OCI-LY3 (cell line): ENCODE results near the gene SLC13A3.

Source experiments
- H2AFZ ChIP-seq: fragments of 200-600, 300-600 bp; shearing (Covaris generic); 2 replicates; pipeline ENCODE4 v1.6.0; 2014; ENCODE audit warnings: antibody characterized with exemption, low read depth, low read length
- H3K27ac ChIP-seq: fragments of 200-600, 300-600 bp; sonication (generic); 2 replicates; pipeline ENCODE4 v1.5.1; 2014; ENCODE audit warnings: mild to moderate bottlenecking, low read length, moderate library complexity, mixed read lengths
- H3K27me3 ChIP-seq: fragments of 200-600, 300-600 bp; sonication (generic); 2 replicates; pipeline ENCODE4 v1.6.1; 2014; ENCODE audit warnings: low read depth, low read length, mixed read lengths
- H3K36me3 ChIP-seq: fragments of 200-600, 300-600 bp; sonication (generic); replicated peaks from 2 replicates; pipeline ENCODE3; 2014; ENCODE audit warnings: low read depth, low read length, mixed read lengths
- H3K4me1 ChIP-seq: fragments of 300-600, 200-600 bp; sonication (generic); 2 replicates; pipeline ENCODE4 v1.6.1; 2014; ENCODE audit warnings: low read length, mixed read lengths
- H3K4me2 ChIP-seq: fragments of 200-600, 300-600 bp; sonication (generic); 2 replicates; pipeline ENCODE4 v1.6.1; 2014; ENCODE audit warnings: low read length, mixed read lengths
- H3K4me3 ChIP-seq: fragments of 300-600, 200-600 bp; sonication (generic); 2 replicates; pipeline ENCODE4 v1.5.1; 2014; ENCODE audit warnings: antibody characterized with exemption, mild to moderate bottlenecking, low read length, moderate library complexity
- H3K79me2 ChIP-seq: fragments of 300-600, 200-600 bp; shearing (Covaris generic); 2 replicates; pipeline ENCODE4 v1.6.1; 2014; ENCODE audit warnings: mild to moderate bottlenecking, low read length, mixed read lengths
- H3K9ac ChIP-seq: fragments of 300-600, 200-600 bp; shearing (Covaris generic); 2 replicates; pipeline ENCODE4 v1.6.0; 2014; ENCODE audit warnings: mild to moderate bottlenecking, low read length, moderate library complexity
- H3K9me3 ChIP-seq: fragments of 200-600, 300-600 bp; shearing (Covaris generic); 2 replicates; pipeline ENCODE4 v1.6.1; 2014; ENCODE audit warnings: low read length, mixed read lengths; ENCODE audit not compliant: insufficient read depth
- H4K20me1 ChIP-seq: fragments of 200-600, 300-600 bp; sonication (generic); 2 replicates; pipeline ENCODE4 v1.6.1; 2016; ENCODE audit warnings: low read length, mixed read lengths; ENCODE audit not compliant: insufficient read depth
- EZH2phosphoT487 ChIP-seq: fragments of 200-600 bp; shearing (Covaris generic); IDR thresholded peaks from 2 replicates; pipeline ENCODE4 v1.6.1; 2018; ENCODE audit warnings: antibody characterized with exemption, mixed run types, low read depth
- TF ChIP-seq, protein P1 (sequence below): fragments of 200-600, 300-600 bp; sonication (generic); IDR thresholded peaks from 2 replicates; pipeline ENCODE4 v1.5.1; 2014; ENCODE audit warnings: antibody characterized with exemption, low read length, low read depth

Gene SLC13A3

GRCh38 chr20:46694484-46694883, 43.2 kb upstream of the SLC13A3 start:
- H4K20me1 ChIP-seq = no peaks in the 10 kb centered on the region
- H3K79me2 ChIP-seq = no peaks in the 10 kb centered on the region
- peaks cover 11% of the 10 kb centered on the region for H3K4me1 ChIP-seq
- TF ChIP-seq, protein P1, sequence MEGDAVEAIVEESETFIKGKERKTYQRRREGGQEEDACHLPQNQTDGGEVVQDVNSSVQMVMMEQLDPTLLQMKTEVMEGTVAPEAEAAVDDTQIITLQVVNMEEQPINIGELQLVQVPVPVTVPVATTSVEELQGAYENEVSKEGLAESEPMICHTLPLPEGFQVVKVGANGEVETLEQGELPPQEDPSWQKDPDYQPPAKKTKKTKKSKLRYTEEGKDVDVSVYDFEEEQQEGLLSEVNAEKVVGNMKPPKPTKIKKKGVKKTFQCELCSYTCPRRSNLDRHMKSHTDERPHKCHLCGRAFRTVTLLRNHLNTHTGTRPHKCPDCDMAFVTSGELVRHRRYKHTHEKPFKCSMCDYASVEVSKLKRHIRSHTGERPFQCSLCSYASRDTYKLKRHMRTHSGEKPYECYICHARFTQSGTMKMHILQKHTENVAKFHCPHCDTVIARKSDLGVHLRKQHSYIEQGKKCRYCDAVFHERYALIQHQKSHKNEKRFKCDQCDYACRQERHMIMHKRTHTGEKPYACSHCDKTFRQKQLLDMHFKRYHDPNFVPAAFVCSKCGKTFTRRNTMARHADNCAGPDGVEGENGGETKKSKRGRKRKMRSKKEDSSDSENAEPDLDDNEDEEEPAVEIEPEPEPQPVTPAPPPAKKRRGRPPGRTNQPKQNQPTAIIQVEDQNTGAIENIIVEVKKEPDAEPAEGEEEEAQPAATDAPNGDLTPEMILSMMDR = no peak
- TF ChIP-seq EZH2phosphoT487 = no peak
- no peaks in the 10 kb centered on the region for H3K36me3 ChIP-seq
- H2AFZ ChIP-seq = peak overlapping the region; percentile 43
- 0 out of 2 replicates have a peak, but pooled peaks cover under 1% of the 10 kb centered on the region for H3K27me3 ChIP-seq
- peak overlapping the region; percentile 5; the same call in 1 of the 2 replicates for H3K4me2 ChIP-seq
- H3K4me3 ChIP-seq = no peak overlapping the region
- H3K9me3 ChIP-seq = no peaks in the 10 kb centered on the region
- no peak overlapping the region for H3K9ac ChIP-seq
- H3K27ac ChIP-seq = no peak overlapping the region

GRCh38 chr20:46691196-46691595, 39.9 kb upstream of the SLC13A3 start:
- TF ChIP-seq EZH2phosphoT487 = no peak
- Histone ChIP-seq H3K36me3 (peaks cover 11% of the 10 kb centered on the region), H3K27ac (no peak overlapping the region), H3K9me3 (no peaks in the 10 kb centered on the region), H3K4me2 (no peak overlapping the region), H3K4me1 (peaks cover 20% of the 10 kb centered on the region), H3K27me3 (no peaks in the 10 kb centered on the region), H3K79me2 (peaks cover 32% of the 10 kb centered on the region), H4K20me1 (peaks cover 22% of the 10 kb centered on the region), H2AFZ (no peak overlapping the region), H3K9ac (no peak overlapping the region), H3K4me3 (no peak overlapping the region)

GRCh38 chr20:46690219-46691106, 39.2 kb upstream of the SLC13A3 start:
- TF ChIP-seq, protein P1 = no peak
- TF ChIP-seq EZH2phosphoT487 = no peak
- H2AFZ ChIP-seq = peak overlapping the region; percentile 79; the same call in 1 of the 2 replicates
- H3K4me1 ChIP-seq = peaks cover 20% of the 10 kb centered on the region
- H4K20me1 ChIP-seq = peaks cover 22% of the 10 kb centered on the region
- peak overlapping the region; percentile 79 for H3K4me3 ChIP-seq
- peaks cover 39% of the 10 kb centered on the region for H3K79me2 ChIP-seq
- H3K9me3 ChIP-seq = no peaks in the 10 kb centered on the region
- H3K36me3 ChIP-seq = peaks cover 19% of the 10 kb centered on the region
- H3K9ac ChIP-seq = peak overlapping the region; percentile 72
- H3K27me3 ChIP-seq = no peaks in the 10 kb centered on the region
- peak overlapping the region; percentile 81 for H3K4me2 ChIP-seq
- peak overlapping the region; percentile 41; the same call in 1 of the 2 replicates for H3K27ac ChIP-seq

GRCh38 chr20:46689754-46690085, 38.5 kb upstream of the SLC13A3 start:
- peak overlapping the region; percentile 79 for H3K4me3 ChIP-seq
- peak overlapping the region; percentile 41; the same call in 1 of the 2 replicates for H3K27ac ChIP-seq
- H2AFZ ChIP-seq = peak overlapping the region; percentile 79
- TF ChIP-seq EZH2phosphoT487 = no peak
- TF ChIP-seq, protein P1 = no peak
- H3K4me2 ChIP-seq = peak overlapping the region; percentile 81
- H3K36me3 ChIP-seq = peaks cover 26% of the 10 kb centered on the region
- no peaks in the 10 kb centered on the region for H3K9me3 ChIP-seq
- peak overlapping the region; percentile 72 for H3K9ac ChIP-seq
- H3K4me1 ChIP-seq = peaks cover 25% of the 10 kb centered on the region
- no peaks in the 10 kb centered on the region for H3K27me3 ChIP-seq
- peaks cover 26% of the 10 kb centered on the region for H4K20me1 ChIP-seq
- H3K79me2 ChIP-seq = peaks cover 46% of the 10 kb centered on the region
